HepG2 (cell line): Measurements from ENCODE around the gene ZNF391. TPM values are rescaled to one million over a fixed set of nuclear protein-coding genes. Genes with fewer than 3 reads are reported as not detected.

Experiments used
- CHD4 ChIP-seq: fragments of 200-600 bp; sonication (generic); IDR thresholded peaks from 2 replicates; pipeline ENCODE4 v1.7.0; 2017; ENCODE audit warnings: mild to moderate bottlenecking, low read length, borderline replicate concordance
- ZBTB40 ChIP-seq, 2 experiments: fragments of 450-650 bp in 1 of 2; sonication (generic) in 1 of 2; formaldehyde crosslinking in 1 of 2; IDR thresholded peaks; 2 replicates each; pipeline versions ENCODE4 v1.6.1 to v1.8.0; 2016 to 2022; ENCODE audit warnings: antibody characterized with exemption in 1 of 2, mild to moderate bottlenecking in 1 of 2, missing genetic modification reagents in 1 of 2
- ZMAT5 ChIP-seq: sonication (generic); formaldehyde crosslinking; IDR thresholded peaks from 2 replicates; pipeline ENCODE4 v1.5.0; 2020; ENCODE audit warnings: mild to moderate bottlenecking, low read depth, missing genetic modification reagents, borderline replicate concordance
- polyA plus RNA-seq, 8 experiments: library from polyadenylated mRNA; depleted of rRNA in 3 of 8; stranded (reverse) in 7 of 8; unstranded in 1 of 8; fragments of >200 nt; fragmentation: Illumina TruSeq in 4 of 8; extraction: Trizol in 4 of 8; gene quantifications; 2 replicates each; pipeline versions ENCODE4 v1.2.1 to v1.2.3, GENCODE V29; 2011 to 2016; ENCODE audit warnings: low read depth in 4 of 8, missing spikeins in 1 of 8, mixed read lengths in 1 of 8; ENCODE audit not compliant: insufficient read depth in 1 of 8
- total RNA-seq, 5 experiments: library from RNA; depleted of rRNA; stranded (reverse); fragments of >200 nt; fragmentation: Illumina TruSeq; extraction: Trizol; gene quantifications; 2 replicates each; pipeline ENCODE4 v1.2.3, GENCODE V29; 2016; ENCODE audit warnings: low read depth in 1 of 5

Gene ZNF391
- total and polyA plus RNA-seq, 2 of the 13 experiments (the other 11 are each of a cell fraction or from before 2014, with no cell fraction given) = 0.78 to 1.7 TPM

- TF ChIP-seq ZBTB40 (IDR thresholded peaks at IDR 0.05) (no peak), ZBTB40 (CRISPR knock-in tag; IDR thresholded peaks at IDR 0.05) (no peak), ZMAT5 (CRISPR knock-in tag) (no peak), CHD4 (no peak)
Measured at GRCh38 chr6:27358786-27359185, 29.8 kb upstream of the ZNF391 start (continued).
